H1 (cell line): Measurements from ENCODE around the gene NABP2. TPM values are rescaled to one million over a fixed set of nuclear protein-coding genes. Genes with fewer than 3 reads are reported as not detected.

ENCODE experiments used
- BACH1 ChIP-seq: IDR thresholded peaks from 2 replicates; pipeline ENCODE4 v1.6.1; 2012; ENCODE audit warnings: low read length, improper control_type of control experiment
- TBP ChIP-seq: IDR thresholded peaks from 2 replicates; pipeline ENCODE4 v1.6.1; 2011; ENCODE audit warnings: low read depth, low read length, improper control_type of control experiment
- polyA plus RNA-seq, 7 experiments: library from polyadenylated mRNA; depleted of rRNA in 3 of 7; stranded (reverse) in 5 of 7; unstranded in 2 of 7; fragments of >200 nt in 5 of 7; fragments of 200-250 nt in 2 of 7; gene quantifications; 1 replicate in 5 of 7; 2 replicates in 1 of 7; 4 replicates in 1 of 7; pipeline versions ENCODE4 v1.2.1 to v1.2.3, GENCODE V29; 2011 to 2013; ENCODE audit warnings: missing spikeins in 2 of 7, mixed read lengths in 2 of 7
- total RNA-seq: library from RNA; stranded (reverse); fragmentation: NEBNext Ultra II Directional; extraction: Animal tissue kit (Norgen Biotek cat#: 25700); gene quantifications from 2 replicates; pipeline ENCODE4 v1.2.1, GENCODE V29; 2021

The NABP2 gene
- total and polyA plus RNA-seq, 2 of the 8 experiments (the other 6 are each of a cell fraction or from before 2014, with no cell fraction given): 58.1 to 67.5 TPM

GRCh38 chr12:56205445-56205844 is 18.7 kb upstream of the NABP2 start (continued):
- TF ChIP-seq BACH1 (no peak), TBP (no peak)
